Measurements from ENCODE around the gene PEX7. TPM values are rescaled to one million over a fixed set of nuclear protein-coding genes. Genes with fewer than 3 reads are reported as not detected.

The PEX7 gene
- total RNA-seq, 1 donor from 2014 or later = 5.2 TPM

- Mint-ChIP-seq H3K27me3 (ENCODE audit: unreplicated experiment) (peaks cover 26% of the 10 kb centered on the region), H3K27ac (ENCODE audit: unreplicated experiment) (no peak overlapping the region), H3K4me1 (ENCODE audit: unreplicated experiment) (no peaks in the 10 kb centered on the region), H3K36me3 (ENCODE audit: unreplicated experiment) (no peaks in the 10 kb centered on the region), H3K4me3 (ENCODE audit: unreplicated experiment) (no peak overlapping the region), H3K9me3 (ENCODE audit: unreplicated experiment) (peaks cover 3% of the 10 kb centered on the region)
- DNase-seq (ENCODE audit: extremely low spot score, unreplicated experiment) = no peak
- TF ChIP-seq, protein P1, sequence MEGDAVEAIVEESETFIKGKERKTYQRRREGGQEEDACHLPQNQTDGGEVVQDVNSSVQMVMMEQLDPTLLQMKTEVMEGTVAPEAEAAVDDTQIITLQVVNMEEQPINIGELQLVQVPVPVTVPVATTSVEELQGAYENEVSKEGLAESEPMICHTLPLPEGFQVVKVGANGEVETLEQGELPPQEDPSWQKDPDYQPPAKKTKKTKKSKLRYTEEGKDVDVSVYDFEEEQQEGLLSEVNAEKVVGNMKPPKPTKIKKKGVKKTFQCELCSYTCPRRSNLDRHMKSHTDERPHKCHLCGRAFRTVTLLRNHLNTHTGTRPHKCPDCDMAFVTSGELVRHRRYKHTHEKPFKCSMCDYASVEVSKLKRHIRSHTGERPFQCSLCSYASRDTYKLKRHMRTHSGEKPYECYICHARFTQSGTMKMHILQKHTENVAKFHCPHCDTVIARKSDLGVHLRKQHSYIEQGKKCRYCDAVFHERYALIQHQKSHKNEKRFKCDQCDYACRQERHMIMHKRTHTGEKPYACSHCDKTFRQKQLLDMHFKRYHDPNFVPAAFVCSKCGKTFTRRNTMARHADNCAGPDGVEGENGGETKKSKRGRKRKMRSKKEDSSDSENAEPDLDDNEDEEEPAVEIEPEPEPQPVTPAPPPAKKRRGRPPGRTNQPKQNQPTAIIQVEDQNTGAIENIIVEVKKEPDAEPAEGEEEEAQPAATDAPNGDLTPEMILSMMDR (IDR thresholded peaks at IDR 0.05) = no peak
These were observed 128.2 kb downstream of the PEX7 start for GRCh38 chr6:136950436-136951126.

- H3K36me3 Mint-ChIP-seq (ENCODE audit: unreplicated experiment) = no peaks in the 10 kb centered on the region
- peaks cover 3% of the 10 kb centered on the region for H3K9me3 Mint-ChIP-seq (ENCODE audit: unreplicated experiment)
- H3K27ac Mint-ChIP-seq (ENCODE audit: unreplicated experiment) = no peak overlapping the region
- TF ChIP-seq, protein P1 (IDR thresholded peaks at IDR 0.05) = no peak
- H3K4me3 Mint-ChIP-seq (ENCODE audit: unreplicated experiment) = no peak overlapping the region
- H3K4me1 Mint-ChIP-seq (ENCODE audit: unreplicated experiment) = no peaks in the 10 kb centered on the region
- no peak for DNase-seq (ENCODE audit: extremely low spot score, unreplicated experiment)
- peaks cover 16% of the 10 kb centered on the region for H3K27me3 Mint-ChIP-seq (ENCODE audit: unreplicated experiment)
These were observed 130.4 kb downstream of the PEX7 start for GRCh38 chr6:136952714-136953260.

DNA sequence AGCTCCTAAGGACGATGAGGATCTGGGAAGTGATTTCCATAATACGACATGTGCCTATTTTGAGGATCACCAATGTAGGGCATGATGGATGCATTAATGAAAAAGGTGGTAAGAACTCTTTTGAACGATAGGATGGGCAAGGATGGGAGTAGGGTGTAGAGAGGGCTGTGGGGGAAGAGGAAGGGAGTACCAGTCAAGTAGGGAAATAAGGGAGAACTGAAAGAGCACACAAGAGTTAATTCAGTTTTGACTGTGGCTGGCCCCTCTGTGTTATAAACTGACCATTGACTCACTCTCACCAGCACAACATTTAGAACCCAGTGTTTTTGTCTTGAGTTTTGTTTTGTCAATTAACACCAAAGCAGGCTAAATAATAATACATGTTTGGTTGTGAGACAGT lies 132.7 kb downstream of the PEX7 start:
- no peak for DNase-seq (ENCODE audit: extremely low spot score, unreplicated experiment)
- H3K36me3 Mint-ChIP-seq (ENCODE audit: unreplicated experiment) = no peaks in the 10 kb centered on the region
- H3K4me1 Mint-ChIP-seq (ENCODE audit: unreplicated experiment) = no peaks in the 10 kb centered on the region
- TF ChIP-seq, protein P1 (IDR thresholded peaks at IDR 0.05) = no peak
- H3K27me3 Mint-ChIP-seq (ENCODE audit: unreplicated experiment) = peaks cover 19% of the 10 kb centered on the region
- H3K27ac Mint-ChIP-seq (ENCODE audit: unreplicated experiment) = no peak overlapping the region
- H3K4me3 Mint-ChIP-seq (ENCODE audit: unreplicated experiment) = no peak overlapping the region
- no peaks in the 10 kb centered on the region for H3K9me3 Mint-ChIP-seq (ENCODE audit: unreplicated experiment)

DNA sequence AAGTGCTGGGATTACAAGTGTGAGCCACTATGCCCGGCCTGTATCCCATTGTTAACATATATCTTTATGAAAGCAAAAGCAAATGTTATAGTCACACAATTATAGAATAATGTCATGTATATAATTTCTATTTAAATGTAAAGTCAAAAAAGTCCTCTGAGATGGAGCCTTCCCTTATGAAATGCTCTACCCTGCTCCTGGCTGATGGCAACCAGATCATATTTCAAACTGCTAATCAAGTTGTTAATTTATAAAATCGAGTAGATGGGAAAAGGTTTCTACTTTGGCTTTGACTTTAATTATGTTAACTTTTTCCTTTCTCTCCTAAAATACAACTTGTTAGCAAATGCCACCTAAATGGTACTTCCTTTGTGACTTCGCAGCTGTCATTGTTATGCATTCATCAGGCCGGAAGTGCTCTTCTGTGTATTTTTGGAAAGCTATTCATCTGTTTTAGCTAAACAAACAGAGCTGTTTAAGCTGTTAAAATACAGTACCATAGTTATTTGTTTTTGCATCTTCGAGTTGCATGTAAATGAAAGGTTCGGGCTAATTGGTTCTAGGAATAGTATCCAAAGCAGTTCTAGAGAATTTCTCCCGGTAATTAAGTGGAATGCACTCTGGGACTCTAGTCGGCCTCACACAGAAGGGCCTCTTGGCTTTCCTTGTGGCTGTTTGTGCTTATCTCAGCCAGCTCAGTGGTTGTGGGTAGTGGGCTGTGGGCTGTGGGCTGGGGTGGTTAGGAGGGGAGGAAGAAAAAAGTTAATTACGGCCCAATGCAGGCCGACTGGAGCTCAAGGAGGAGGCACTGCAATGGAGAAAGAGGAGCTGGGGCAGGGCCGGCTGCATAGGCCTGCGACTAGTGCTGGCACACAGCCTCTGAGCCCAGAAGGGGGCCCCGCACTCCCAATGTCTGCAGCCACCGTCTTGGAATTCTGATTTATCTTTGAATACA lies 134.5 kb downstream of the PEX7 start:
- H3K27me3 Mint-ChIP-seq (ENCODE audit: unreplicated experiment) = peaks cover 19% of the 10 kb centered on the region
- no peaks in the 10 kb centered on the region for H3K36me3 Mint-ChIP-seq (ENCODE audit: unreplicated experiment)
- TF ChIP-seq, protein P1 (IDR thresholded peaks at IDR 0.05) = no peak
- no peaks in the 10 kb centered on the region for H3K4me1 Mint-ChIP-seq (ENCODE audit: unreplicated experiment)
- H3K27ac Mint-ChIP-seq (ENCODE audit: unreplicated experiment) = no peak overlapping the region
- no peaks in the 10 kb centered on the region for H3K9me3 Mint-ChIP-seq (ENCODE audit: unreplicated experiment)
- H3K4me3 Mint-ChIP-seq (ENCODE audit: unreplicated experiment) = no peak overlapping the region
- DNase-seq (ENCODE audit: extremely low spot score, unreplicated experiment) = no peak

GRCh38 chr6:136958168-136958567 lies 135.8 kb downstream of the PEX7 start:
- H3K4me1 Mint-ChIP-seq (ENCODE audit: unreplicated experiment) = no peaks in the 10 kb centered on the region

More at GRCh38 chr6:136958168-136958567, 135.8 kb downstream of the PEX7 start:
- Mint-ChIP-seq H3K9me3 (ENCODE audit: unreplicated experiment) (no peaks in the 10 kb centered on the region), H3K27ac (ENCODE audit: unreplicated experiment) (no peak overlapping the region), H3K4me3 (ENCODE audit: unreplicated experiment) (no peak overlapping the region), H3K27me3 (ENCODE audit: unreplicated experiment) (peaks cover 15% of the 10 kb centered on the region), H3K36me3 (ENCODE audit: unreplicated experiment) (no peaks in the 10 kb centered on the region)
- no peak for DNase-seq (ENCODE audit: extremely low spot score, unreplicated experiment)
- TF ChIP-seq, protein P1 (IDR thresholded peaks at IDR 0.05) = no peak

All from osteocyte (in vitro differentiated cells).